ENCODE results near the gene CDHR5.

The CDHR5 gene

GRCh38 chr11:638631-639331, 14.0 kb upstream of the CDHR5 start:
- TF ChIP-seq CTCF (IDR thresholded peaks at IDR 0.05; ENCODE audit: insufficient read depth, low read depth, low read length, missing control alignments): no peak
- no peak overlapping the region for H3K4me3 ChIP-seq (ENCODE audit: low read depth, low read length)
- no peak for DNase-seq (ENCODE audit: low read depth)

- no peak for DNase-seq (ENCODE audit: low read depth)
Measured at GRCh38 chr11:637593-638521, 13.1 kb upstream of the CDHR5 start.

GRCh38 chr11:637333-637592, 12.5 kb upstream of the CDHR5 start:
- no peak overlapping the region for H3K4me3 ChIP-seq (ENCODE audit: low read depth, low read length)
- TF ChIP-seq CTCF (IDR thresholded peaks at IDR 0.05; ENCODE audit: insufficient read depth, low read depth, low read length, missing control alignments): no peak
- DNase-seq (ENCODE audit: low read depth): no peak

More at GRCh38 chr11:637593-638521, 13.1 kb upstream of the CDHR5 start:
- H3K4me3 ChIP-seq (ENCODE audit: low read depth, low read length): no peak overlapping the region
- no peak for TF ChIP-seq CTCF (IDR thresholded peaks at IDR 0.05; ENCODE audit: insufficient read depth, low read depth, low read length, missing control alignments)

- no peak for TF ChIP-seq CTCF (IDR thresholded peaks at IDR 0.05; ENCODE audit: insufficient read depth, low read depth, low read length, missing control alignments)
- DNase-seq (ENCODE audit: low read depth): no peak
- H3K4me3 ChIP-seq (ENCODE audit: low read depth, low read length): no peak within 1 kb of the TSS
Measured at GRCh38 chr11:636511-637332, 12.0 kb upstream of the CDHR5 start, which contains the start of gene DRD4. DRD4 (plus strand) TSS chr11:637269; CDS start chr11:637305, 36 bp downstream.

GRCh38 chr11:635945-636510, 11.3 kb upstream of the CDHR5 start:
- TF ChIP-seq CTCF (IDR thresholded peaks at IDR 0.05; ENCODE audit: insufficient read depth, low read depth, low read length, missing control alignments): no peak
- DNase-seq (ENCODE audit: low read depth): no peak
- H3K4me3 ChIP-seq (ENCODE audit: low read depth, low read length): no peak overlapping the region

- TF ChIP-seq CTCF (IDR thresholded peaks at IDR 0.05; ENCODE audit: insufficient read depth, low read depth, low read length, missing control alignments): no peak
- no peak overlapping the region for H3K4me3 ChIP-seq (ENCODE audit: low read depth, low read length)
- peak; percentile 54 for DNase-seq (ENCODE audit: low read depth)
Measured at GRCh38 chr11:630871-631270, 6.1 kb upstream of the CDHR5 start.

All from GM12865 (cell line).